Measurements from ENCODE around the gene ERCC6L2.

DNA sequence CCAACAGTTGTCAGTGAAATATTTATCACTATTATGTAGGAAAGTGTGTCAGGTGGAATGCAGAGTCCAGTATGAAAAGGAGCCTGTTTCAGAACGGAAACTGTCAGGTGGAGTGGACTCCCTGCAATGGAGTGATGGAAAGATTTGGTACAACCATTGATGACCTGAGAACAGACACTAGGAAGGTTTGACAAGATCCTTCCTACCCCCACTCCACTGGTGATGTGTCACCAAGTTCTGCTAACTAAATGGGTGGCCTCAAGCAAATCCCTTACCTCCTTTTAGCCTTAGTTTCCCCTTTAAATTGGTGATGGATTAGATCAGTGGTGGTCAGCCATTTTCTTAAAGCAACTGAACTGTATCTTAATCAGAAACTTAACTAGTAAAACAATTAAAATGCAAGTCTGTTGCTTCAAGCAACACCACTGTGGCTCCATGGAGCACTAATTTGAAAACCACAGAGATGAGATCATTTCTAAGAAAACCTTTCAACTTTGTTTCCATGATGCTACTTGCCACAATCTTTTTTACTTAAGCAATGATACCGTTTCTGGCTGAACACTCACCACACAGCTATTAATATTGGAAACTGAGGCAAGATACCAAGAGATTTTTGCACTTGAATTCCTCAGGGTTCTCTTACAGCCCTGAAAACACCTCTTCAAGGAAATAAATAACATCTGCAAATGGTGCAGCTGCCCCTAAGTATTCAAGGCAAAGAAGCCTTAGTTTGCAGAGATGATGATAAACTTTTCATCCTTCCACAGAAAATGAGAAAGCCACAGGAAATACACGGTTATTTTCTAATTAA lies 140.6 kb downstream of the ERCC6L2 start:
- TF ChIP-seq ZNF138 (tag by site-specific recombination; IDR thresholded peaks at IDR 0.05; ENCODE audit: borderline replicate concordance) (no peak), ZSCAN30 (tag by site-specific recombination; IDR thresholded peaks at IDR 0.05) (no peak), ZFP41 (tag by site-specific recombination; IDR thresholded peaks at IDR 0.05; ENCODE audit: borderline replicate concordance) (no peak), ZNF623 (tag by site-specific recombination; IDR thresholded peaks at IDR 0.05) (no peak), ZNF121 (tag by site-specific recombination; IDR thresholded peaks at IDR 0.05) (no peak)
- TF ChIP-seq, protein P1, sequence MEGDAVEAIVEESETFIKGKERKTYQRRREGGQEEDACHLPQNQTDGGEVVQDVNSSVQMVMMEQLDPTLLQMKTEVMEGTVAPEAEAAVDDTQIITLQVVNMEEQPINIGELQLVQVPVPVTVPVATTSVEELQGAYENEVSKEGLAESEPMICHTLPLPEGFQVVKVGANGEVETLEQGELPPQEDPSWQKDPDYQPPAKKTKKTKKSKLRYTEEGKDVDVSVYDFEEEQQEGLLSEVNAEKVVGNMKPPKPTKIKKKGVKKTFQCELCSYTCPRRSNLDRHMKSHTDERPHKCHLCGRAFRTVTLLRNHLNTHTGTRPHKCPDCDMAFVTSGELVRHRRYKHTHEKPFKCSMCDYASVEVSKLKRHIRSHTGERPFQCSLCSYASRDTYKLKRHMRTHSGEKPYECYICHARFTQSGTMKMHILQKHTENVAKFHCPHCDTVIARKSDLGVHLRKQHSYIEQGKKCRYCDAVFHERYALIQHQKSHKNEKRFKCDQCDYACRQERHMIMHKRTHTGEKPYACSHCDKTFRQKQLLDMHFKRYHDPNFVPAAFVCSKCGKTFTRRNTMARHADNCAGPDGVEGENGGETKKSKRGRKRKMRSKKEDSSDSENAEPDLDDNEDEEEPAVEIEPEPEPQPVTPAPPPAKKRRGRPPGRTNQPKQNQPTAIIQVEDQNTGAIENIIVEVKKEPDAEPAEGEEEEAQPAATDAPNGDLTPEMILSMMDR (tag by site-specific recombination; IDR thresholded peaks at IDR 0.05) = no peak
- TF ChIP-seq, protein P2, sequence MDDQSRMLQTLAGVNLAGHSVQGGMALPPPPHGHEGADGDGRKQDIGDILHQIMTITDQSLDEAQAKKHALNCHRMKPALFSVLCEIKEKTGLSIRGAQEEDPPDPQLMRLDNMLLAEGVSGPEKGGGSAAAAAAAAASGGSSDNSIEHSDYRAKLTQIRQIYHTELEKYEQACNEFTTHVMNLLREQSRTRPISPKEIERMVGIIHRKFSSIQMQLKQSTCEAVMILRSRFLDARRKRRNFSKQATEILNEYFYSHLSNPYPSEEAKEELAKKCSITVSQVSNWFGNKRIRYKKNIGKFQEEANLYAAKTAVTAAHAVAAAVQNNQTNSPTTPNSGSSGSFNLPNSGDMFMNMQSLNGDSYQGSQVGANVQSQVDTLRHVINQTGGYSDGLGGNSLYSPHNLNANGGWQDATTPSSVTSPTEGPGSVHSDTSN (CRISPR knock-in tag; IDR thresholded peaks at IDR 0.05) = no peak
- TF ChIP-seq, protein P3, sequence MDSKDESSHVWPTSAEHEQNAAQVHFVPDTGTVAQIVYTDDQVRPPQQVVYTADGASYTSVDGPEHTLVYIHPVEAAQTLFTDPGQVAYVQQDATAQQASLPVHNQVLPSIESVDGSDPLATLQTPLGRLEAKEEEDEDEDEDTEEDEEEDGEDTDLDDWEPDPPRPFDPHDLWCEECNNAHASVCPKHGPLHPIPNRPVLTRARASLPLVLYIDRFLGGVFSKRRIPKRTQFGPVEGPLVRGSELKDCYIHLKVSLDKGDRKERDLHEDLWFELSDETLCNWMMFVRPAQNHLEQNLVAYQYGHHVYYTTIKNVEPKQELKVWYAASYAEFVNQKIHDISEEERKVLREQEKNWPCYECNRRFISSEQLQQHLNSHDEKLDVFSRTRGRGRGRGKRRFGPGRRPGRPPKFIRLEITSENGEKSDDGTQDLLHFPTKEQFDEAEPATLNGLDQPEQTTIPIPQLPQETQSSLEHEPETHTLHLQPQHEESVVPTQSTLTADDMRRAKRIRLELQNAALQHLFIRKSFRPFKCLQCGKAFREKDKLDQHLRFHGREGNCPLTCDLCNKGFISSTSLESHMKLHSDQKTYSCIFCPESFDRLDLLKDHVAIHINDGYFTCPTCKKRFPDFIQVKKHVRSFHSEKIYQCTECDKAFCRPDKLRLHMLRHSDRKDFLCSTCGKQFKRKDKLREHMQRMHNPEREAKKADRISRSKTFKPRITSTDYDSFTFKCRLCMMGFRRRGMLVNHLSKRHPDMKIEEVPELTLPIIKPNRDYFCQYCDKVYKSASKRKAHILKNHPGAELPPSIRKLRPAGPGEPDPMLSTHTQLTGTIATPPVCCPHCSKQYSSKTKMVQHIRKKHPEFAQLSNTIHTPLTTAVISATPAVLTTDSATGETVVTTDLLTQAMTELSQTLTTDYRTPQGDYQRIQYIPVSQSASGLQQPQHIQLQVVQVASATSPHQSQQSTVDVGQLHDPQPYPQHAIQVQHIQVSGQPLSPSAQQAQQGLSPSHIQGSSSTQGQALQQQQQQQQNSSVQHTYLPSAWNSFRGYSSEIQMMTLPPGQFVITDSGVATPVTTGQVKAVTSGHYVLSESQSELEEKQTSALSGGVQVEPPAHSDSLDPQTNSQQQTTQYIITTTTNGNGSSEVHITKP (tag by site-specific recombination; IDR thresholded peaks at IDR 0.05) = no peak
- TF ChIP-seq, protein P4, sequence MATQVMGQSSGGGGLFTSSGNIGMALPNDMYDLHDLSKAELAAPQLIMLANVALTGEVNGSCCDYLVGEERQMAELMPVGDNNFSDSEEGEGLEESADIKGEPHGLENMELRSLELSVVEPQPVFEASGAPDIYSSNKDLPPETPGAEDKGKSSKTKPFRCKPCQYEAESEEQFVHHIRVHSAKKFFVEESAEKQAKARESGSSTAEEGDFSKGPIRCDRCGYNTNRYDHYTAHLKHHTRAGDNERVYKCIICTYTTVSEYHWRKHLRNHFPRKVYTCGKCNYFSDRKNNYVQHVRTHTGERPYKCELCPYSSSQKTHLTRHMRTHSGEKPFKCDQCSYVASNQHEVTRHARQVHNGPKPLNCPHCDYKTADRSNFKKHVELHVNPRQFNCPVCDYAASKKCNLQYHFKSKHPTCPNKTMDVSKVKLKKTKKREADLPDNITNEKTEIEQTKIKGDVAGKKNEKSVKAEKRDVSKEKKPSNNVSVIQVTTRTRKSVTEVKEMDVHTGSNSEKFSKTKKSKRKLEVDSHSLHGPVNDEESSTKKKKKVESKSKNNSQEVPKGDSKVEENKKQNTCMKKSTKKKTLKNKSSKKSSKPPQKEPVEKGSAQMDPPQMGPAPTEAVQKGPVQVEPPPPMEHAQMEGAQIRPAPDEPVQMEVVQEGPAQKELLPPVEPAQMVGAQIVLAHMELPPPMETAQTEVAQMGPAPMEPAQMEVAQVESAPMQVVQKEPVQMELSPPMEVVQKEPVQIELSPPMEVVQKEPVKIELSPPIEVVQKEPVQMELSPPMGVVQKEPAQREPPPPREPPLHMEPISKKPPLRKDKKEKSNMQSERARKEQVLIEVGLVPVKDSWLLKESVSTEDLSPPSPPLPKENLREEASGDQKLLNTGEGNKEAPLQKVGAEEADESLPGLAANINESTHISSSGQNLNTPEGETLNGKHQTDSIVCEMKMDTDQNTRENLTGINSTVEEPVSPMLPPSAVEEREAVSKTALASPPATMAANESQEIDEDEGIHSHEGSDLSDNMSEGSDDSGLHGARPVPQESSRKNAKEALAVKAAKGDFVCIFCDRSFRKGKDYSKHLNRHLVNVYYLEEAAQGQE (tag by site-specific recombination; IDR thresholded peaks at IDR 0.05) = no peak
- TF ChIP-seq, protein P5, sequence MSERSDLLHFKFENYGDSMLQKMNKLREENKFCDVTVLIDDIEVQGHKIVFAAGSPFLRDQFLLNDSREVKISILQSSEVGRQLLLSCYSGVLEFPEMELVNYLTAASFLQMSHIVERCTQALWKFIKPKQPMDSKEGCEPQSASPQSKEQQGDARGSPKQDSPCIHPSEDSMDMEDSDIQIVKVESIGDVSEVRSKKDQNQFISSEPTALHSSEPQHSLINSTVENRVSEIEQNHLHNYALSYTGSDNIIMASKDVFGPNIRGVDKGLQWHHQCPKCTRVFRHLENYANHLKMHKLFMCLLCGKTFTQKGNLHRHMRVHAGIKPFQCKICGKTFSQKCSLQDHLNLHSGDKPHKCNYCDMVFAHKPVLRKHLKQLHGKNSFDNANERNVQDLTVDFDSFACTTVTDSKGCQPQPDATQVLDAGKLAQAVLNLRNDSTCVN (tag by site-specific recombination; optimal IDR thresholded peaks at IDR 0.05) = no peak

Measured in HEK293 (cell line).